SK-N-SH (cell line): ENCODE data around the gene USP2. TPM values are rescaled to one million over a fixed set of nuclear protein-coding genes. Genes with fewer than 3 reads are reported as not detected.

ENCODE experiments used
- CTCF ChIA-PET: fragments of 300-600, 350-600 bp; formaldehyde crosslinking; extraction: SDS; loops from one replicate; lab custom pipeline; 2021; lab: Yijun Ruan, JAX
- POLR2A ChIA-PET: fragments of 350-600 bp; sonication (Branson Sonifier 250); formaldehyde crosslinking; extraction: SDS; loops from one replicate; lab custom pipeline; 2020; ENCODE audit warnings: antibody characterized with exemption, inconsistent platforms; lab: Yijun Ruan, JAX
- DNase-seq: peaks from one replicate; pipeline ENCODE4 v3.0.0; 2012
- H2AFZ ChIP-seq: fragments of 200-600 bp; sonication (generic); 2 replicates; pipeline ENCODE4 v1.8.1; 2016; ENCODE audit warnings: antibody characterized with exemption, mild to moderate bottlenecking, low read depth
- H3F3A ChIP-seq: fragments of 200-600 bp; sonication (generic); replicated peaks from 2 replicates; pipeline ENCODE3; 2016; ENCODE audit warnings: antibody characterized with exemption, mild to moderate bottlenecking; ENCODE audit not compliant: insufficient read depth
- H3K27ac ChIP-seq, 2 experiments: fragments of 200-500 bp in 1 of 2; fragments of 200-600 bp in 1 of 2; sonication (Bioruptor generic) in 1 of 2; sonication (generic), shearing (Covaris generic) in 1 of 2; 2 replicates each; pipeline versions ENCODE4 v1.5.1 to v1.6.1; 2014 to 2016; ENCODE audit warnings: low read depth in 2 of 2, inconsistent platforms in 1 of 2, low read length in 1 of 2, mild to moderate bottlenecking in 1 of 2, mixed read lengths in 1 of 2
- H3K27me3 ChIP-seq: fragments of 200-600 bp; sonication (generic), shearing (Covaris generic); 2 replicates; pipeline ENCODE4 v1.6.1; 2016; ENCODE audit warnings: mixed run types; ENCODE audit not compliant: insufficient read depth
- H3K36me3 ChIP-seq, 2 experiments: fragments of 200-500 bp in 1 of 2; fragments of 200-600 bp in 1 of 2; sonication (Bioruptor generic) in 1 of 2; sonication (generic) in 1 of 2; replicated peaks in 1 of 2; 2 replicates each; pipeline versions ENCODE3 to v1.5.1; 2014 to 2016; ENCODE audit warnings: low read length in 1 of 2, mild to moderate bottlenecking in 1 of 2; ENCODE audit not compliant: insufficient read depth in 2 of 2, control insufficient read depth in 1 of 2
- H3K4me1 ChIP-seq, 2 experiments: fragments of 200-500 bp in 1 of 2; fragments of 200-600 bp in 1 of 2; sonication (Bioruptor generic) in 1 of 2; sonication (generic), shearing (Covaris generic) in 1 of 2; 2 replicates each; pipeline versions ENCODE4 v1.5.1 to v1.6.1; 2014 to 2016; ENCODE audit warnings: low read depth in 1 of 2, low read length in 1 of 2, mixed run types in 1 of 2; ENCODE audit not compliant: insufficient read depth in 2 of 2, control insufficient read depth in 1 of 2
- H3K4me2 ChIP-seq: fragments of 200-600 bp; sonication (generic), shearing (Covaris generic); 2 replicates; pipeline ENCODE4 v1.6.1; 2017; ENCODE audit warnings: mixed run types
- H3K4me3 ChIP-seq, 2 experiments: fragments of 200-500 bp in 1 of 2; fragments of 200-600 bp in 1 of 2; sonication (Bioruptor generic) in 1 of 2; sonication (generic), shearing (Covaris generic) in 1 of 2; 2 replicates each; pipeline versions ENCODE4 v1.5.1 to v1.8.1; 2014 to 2016; ENCODE audit warnings: low read depth in 2 of 2, inconsistent platforms in 1 of 2, low read length in 1 of 2, mild to moderate bottlenecking in 1 of 2, mixed read lengths in 1 of 2, moderate library complexity in 1 of 2
- H3K79me2 ChIP-seq: fragments of 200-600 bp; sonication (generic); 2 replicates; pipeline ENCODE4 v1.8.1; 2017; ENCODE audit warnings: mild to moderate bottlenecking; ENCODE audit not compliant: insufficient read depth
- H3K9ac ChIP-seq: fragments of 200-600 bp; sonication (generic); 2 replicates; pipeline ENCODE4 v1.6.1; 2017; ENCODE audit warnings: mixed run types
- H3K9me2 ChIP-seq: fragments of 200-600 bp; sonication (generic); 2 replicates; pipeline ENCODE4 v1.6.1; 2017; ENCODE audit warnings: mixed run types
- H3K9me3 ChIP-seq: fragments of 200-600 bp; sonication (generic); 2 replicates; pipeline ENCODE4 v1.6.1; 2017; ENCODE audit warnings: mixed run types, mild to moderate bottlenecking, moderate library complexity
- H4K20me1 ChIP-seq: fragments of 200-600 bp; sonication (generic); 2 replicates; pipeline ENCODE4 v1.6.1; 2017; ENCODE audit warnings: mild to moderate bottlenecking, mixed run types; ENCODE audit not compliant: insufficient read depth
- CHD2 ChIP-seq: fragments of 150-350 bp; IDR thresholded peaks from 2 replicates; pipeline ENCODE4 v1.6.1; 2018; ENCODE audit warnings: low read length; ENCODE audit not compliant: partially characterized antibody
- ELF1 ChIP-seq: IDR thresholded peaks from 2 replicates; pipeline ENCODE4 v1.4.0; 2012
- EP300 ChIP-seq, 2 experiments: IDR thresholded peaks; 2 replicates each; pipeline versions ENCODE4 v1.4.0 to v1.6.1; 2012; ENCODE audit warnings: borderline replicate concordance in 1 of 2, low read depth in 1 of 2, low read length in 1 of 2
- GABPA ChIP-seq: IDR thresholded peaks from 2 replicates; pipeline ENCODE4 v1.4.0; 2012; ENCODE audit warnings: low read depth, mild to moderate bottlenecking
- JUND ChIP-seq: IDR thresholded peaks from 2 replicates; pipeline ENCODE4 v1.4.0; 2012
- MAX ChIP-seq: IDR thresholded peaks from 2 replicates; pipeline ENCODE4 v1.4.0; 2012; ENCODE audit warnings: low read depth
- PBX3 ChIP-seq: IDR thresholded peaks from 2 replicates; pipeline ENCODE4; 2012
- POLR2AphosphoS5 ChIP-seq: IDR thresholded peaks from 2 replicates; pipeline ENCODE4 v1.6.1; 2012; ENCODE audit warnings: low read depth, low read length
- REST ChIP-seq: IDR thresholded peaks from 2 replicates; pipeline ENCODE4 v1.6.1; 2012; ENCODE audit warnings: mild to moderate bottlenecking, low read depth, low read length, moderate library complexity
- TAF1 ChIP-seq: IDR thresholded peaks from 2 replicates; pipeline ENCODE4 v1.6.1; 2012; ENCODE audit warnings: low read depth, mild to moderate bottlenecking, low read length, moderate library complexity, borderline replicate concordance
- TCF12 ChIP-seq: IDR thresholded peaks from 2 replicates; pipeline ENCODE4 v1.4.0; 2012
- TEAD4 ChIP-seq: IDR thresholded peaks from 2 replicates; pipeline ENCODE4 v1.4.0; 2012; ENCODE audit warnings: mild to moderate bottlenecking, borderline replicate concordance; ENCODE audit not compliant: insufficient read depth
- WGBS: methylation state at CpG from one replicate; pipeline ENCODE4 v1.1.6; 2017; ENCODE audit warnings: low lambda C conversion rate; 5-methylcytosine and 5-hydroxymethylcytosine counted together
- polyA plus RNA-seq, 3 experiments: library from polyadenylated mRNA; depleted of rRNA; stranded (reverse); fragments of >200 nt; gene quantifications; 2 replicates each; pipeline ENCODE4 v1.2.3, GENCODE V29; 2012
- TF ChIP-seq, protein P1 (sequence below): fragments of 200-600 bp; sonication (generic); IDR thresholded peaks from 2 replicates; pipeline ENCODE4 v1.6.1; 2017; ENCODE audit warnings: antibody characterized with exemption, mild to moderate bottlenecking, moderate library complexity
- TF ChIP-seq, protein P2 (sequence below): IDR thresholded peaks from 2 replicates; pipeline ENCODE4 v1.4.0; 2012; ENCODE audit warnings: low read depth, borderline replicate concordance

Gene USP2
- polyA plus RNA-seq, 1 of the 3 experiments (the other 2 are of a cell fraction): 0.97 TPM

DNA sequence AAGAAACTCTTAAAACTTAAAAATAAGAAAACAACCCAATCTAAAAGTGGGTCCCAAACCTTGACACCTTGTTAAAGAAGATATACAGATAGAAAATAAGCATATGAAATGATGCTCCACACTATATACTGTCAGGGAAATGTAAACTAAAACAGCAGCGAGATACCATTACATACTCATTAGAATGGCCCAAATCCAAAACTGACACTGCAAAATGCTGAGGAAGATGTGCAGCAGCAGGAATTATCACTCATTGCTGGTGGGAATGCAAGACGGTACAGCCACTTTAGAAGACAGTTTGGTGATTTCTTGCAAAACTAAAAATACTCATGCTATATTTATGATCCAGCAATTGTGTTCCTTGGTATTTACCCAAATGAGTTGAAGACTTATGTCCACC lies 52.2 kb downstream of the USP2 start:
- ChIA-PET CTCF (interaction anchor here (0.8 to 1.1 kb wide), 2 partner anchors 10 to 27 kb away, joined by 3 read pairs; no protein-coding TSS in a partner anchor), POLR2A (no interaction called here)
- TF ChIP-seq, protein P1, sequence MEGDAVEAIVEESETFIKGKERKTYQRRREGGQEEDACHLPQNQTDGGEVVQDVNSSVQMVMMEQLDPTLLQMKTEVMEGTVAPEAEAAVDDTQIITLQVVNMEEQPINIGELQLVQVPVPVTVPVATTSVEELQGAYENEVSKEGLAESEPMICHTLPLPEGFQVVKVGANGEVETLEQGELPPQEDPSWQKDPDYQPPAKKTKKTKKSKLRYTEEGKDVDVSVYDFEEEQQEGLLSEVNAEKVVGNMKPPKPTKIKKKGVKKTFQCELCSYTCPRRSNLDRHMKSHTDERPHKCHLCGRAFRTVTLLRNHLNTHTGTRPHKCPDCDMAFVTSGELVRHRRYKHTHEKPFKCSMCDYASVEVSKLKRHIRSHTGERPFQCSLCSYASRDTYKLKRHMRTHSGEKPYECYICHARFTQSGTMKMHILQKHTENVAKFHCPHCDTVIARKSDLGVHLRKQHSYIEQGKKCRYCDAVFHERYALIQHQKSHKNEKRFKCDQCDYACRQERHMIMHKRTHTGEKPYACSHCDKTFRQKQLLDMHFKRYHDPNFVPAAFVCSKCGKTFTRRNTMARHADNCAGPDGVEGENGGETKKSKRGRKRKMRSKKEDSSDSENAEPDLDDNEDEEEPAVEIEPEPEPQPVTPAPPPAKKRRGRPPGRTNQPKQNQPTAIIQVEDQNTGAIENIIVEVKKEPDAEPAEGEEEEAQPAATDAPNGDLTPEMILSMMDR: no peak
- TF ChIP-seq POLR2AphosphoS5 (no peak), TEAD4 (no peak), PBX3 (no peak), TAF1 (no peak), EP300 (IDR thresholded peaks at IDR 0.05; ENCODE audit: borderline replicate concordance in 1 of 2, low read depth in 1 of 2, low read length in 1 of 2) (no peak), GABPA (no peak), ELF1 (no peak), REST (no peak), MAX (no peak), TCF12 (no peak), CHD2 (no peak), JUND (no peak)
- TF ChIP-seq, protein P2, sequence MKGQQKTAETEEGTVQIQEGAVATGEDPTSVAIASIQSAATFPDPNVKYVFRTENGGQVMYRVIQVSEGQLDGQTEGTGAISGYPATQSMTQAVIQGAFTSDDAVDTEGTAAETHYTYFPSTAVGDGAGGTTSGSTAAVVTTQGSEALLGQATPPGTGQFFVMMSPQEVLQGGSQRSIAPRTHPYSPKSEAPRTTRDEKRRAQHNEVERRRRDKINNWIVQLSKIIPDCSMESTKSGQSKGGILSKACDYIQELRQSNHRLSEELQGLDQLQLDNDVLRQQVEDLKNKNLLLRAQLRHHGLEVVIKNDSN: no peak
- Histone ChIP-seq H2AFZ (no peak overlapping the region), H4K20me1 (no peaks in the 10 kb centered on the region), H3K9me3 (no peaks in the 10 kb centered on the region), H3K36me3 (no peaks in the 10 kb centered on the region), H3F3A (no peaks in the 10 kb centered on the region), H3K9me2 (no peaks in the 10 kb centered on the region), H3K79me2 (no peaks in the 10 kb centered on the region), H3K4me1 (no peaks in the 10 kb centered on the region), H3K4me2 (no peak overlapping the region), H3K9ac (no peak overlapping the region), H3K4me3 (no peak overlapping the region), H3K27ac (no peak overlapping the region), H3K27me3 (no peaks in the 10 kb centered on the region)
- WGBS: 69% methylated on average over 2 of the region's 2 CpGs
- DNase-seq: no peak
